K562 (cell line): Measurements from ENCODE around the gene RPLP2. TPM values are rescaled to one million over a fixed set of nuclear protein-coding genes. Genes with fewer than 3 reads are reported as not detected.

Experiments used
- CHD4 ChIP-seq: fragments of 200-600 bp; sonication (generic); IDR thresholded peaks from 3 replicates; pipeline ENCODE4 v1.6.1; 2012; ENCODE audit warnings: low read depth, mild to moderate bottlenecking, mixed read lengths, low read length, inconsistent platforms; ENCODE audit not compliant: insufficient read depth, insufficient replicate concordance, poor library complexity, severe bottlenecking
- DACH1 ChIP-seq: fragments of 450-650 bp; IDR thresholded peaks from 2 replicates; pipeline ENCODE4 v1.6.1; 2018; ENCODE audit not compliant: partially characterized antibody
- DDX20 ChIP-seq: fragments of 450-650 bp; IDR thresholded peaks from 2 replicates; pipeline ENCODE4 v1.6.1; 2016; ENCODE audit warnings: missing genetic modification characterization, low read depth, mild to moderate bottlenecking, missing compliant biosample characterization, moderate library complexity
- HDAC8 ChIP-seq: fragments of 450-650 bp; IDR thresholded peaks from 2 replicates; pipeline ENCODE4 v1.6.1; 2016; ENCODE audit warnings: mild to moderate bottlenecking, missing genetic modification characterization, moderate library complexity, missing compliant biosample characterization
- MTA2 ChIP-seq: fragments of 450-650 bp; IDR thresholded peaks from 2 replicates; pipeline ENCODE4 v1.6.1; 2016; ENCODE audit warnings: low read depth
- NUFIP1 ChIP-seq: fragments of 450-650 bp; IDR thresholded peaks from 2 replicates; pipeline ENCODE4 v1.6.1; 2018; ENCODE audit not compliant: partially characterized antibody
- POLR2G ChIP-seq: fragments of 200-400 bp; formaldehyde crosslinking; IDR thresholded peaks from 2 replicates; pipeline ENCODE4 v1.6.1; 2017; ENCODE audit warnings: low read depth, mild to moderate bottlenecking, antibody characterized with exemption, low read length, moderate library complexity
- SLC30A9 ChIP-seq: fragments of 250-450 bp; sonication (Bioruptor Pico); IDR thresholded peaks from 2 replicates; pipeline ENCODE4 v1.8.0; 2022; ENCODE audit warnings: mild to moderate bottlenecking, moderate library complexity
- TFAP4 ChIP-seq: sonication (generic); formaldehyde crosslinking; IDR thresholded peaks from 2 replicates; pipeline ENCODE4 v1.8.0; 2022; ENCODE audit warnings: missing genetic modification reagents, mild to moderate bottlenecking, moderate library complexity, borderline replicate concordance
- ZBTB1 ChIP-seq: sonication (generic); formaldehyde crosslinking; IDR thresholded peaks from 2 replicates; pipeline ENCODE4 v1.8.1; 2023; ENCODE audit warnings: missing genetic modification reagents, low read depth, mild to moderate bottlenecking, borderline replicate concordance
- ZFX ChIP-seq: sonication (generic); formaldehyde crosslinking; IDR thresholded peaks from 2 replicates; pipeline ENCODE4 v1.8.0; 2022; ENCODE audit warnings: mild to moderate bottlenecking, missing genetic modification reagents, moderate library complexity
- ZNF347 ChIP-seq: fragments of 450-650 bp; formaldehyde crosslinking; IDR thresholded peaks from 2 replicates; pipeline ENCODE4 v1.4.0; 2020; ENCODE audit warnings: low read depth, mild to moderate bottlenecking, moderate library complexity
- ZNF445 ChIP-seq: fragments of 250-450 bp; sonication (Bioruptor Pico); IDR thresholded peaks from 2 replicates; pipeline ENCODE4 v1.4.0; 2020; ENCODE audit warnings: low read depth, mild to moderate bottlenecking, moderate library complexity
- ZZZ3 ChIP-seq: fragments of 450-650 bp; IDR thresholded peaks from 2 replicates; pipeline ENCODE4 v1.6.1; 2016; ENCODE audit warnings: antibody characterized with exemption, mild to moderate bottlenecking, moderate library complexity
- polyA plus RNA-seq, 8 experiments: library from polyadenylated mRNA; depleted of rRNA in 4 of 8; stranded (reverse) in 5 of 8; unstranded in 3 of 8; fragments of >200 nt; fragmentation: Nextera tagmentation in 2 of 8; fragmentation: Illumina TruSeq in 1 of 8; extraction: Ambion mirVana in 2 of 8; extraction: Trizol in 1 of 8; gene quantifications; 2 replicates each; pipeline versions ENCODE4 v1.2.1 to v1.2.3, GENCODE V29; 2011 to 2014; ENCODE audit warnings: inconsistent platforms in 1 of 8, missing spikeins in 1 of 8
- total RNA-seq, 7 experiments: library from RNA; depleted of rRNA in 6 of 7; stranded (reverse); fragments of >200 nt in 6 of 7; fragmentation: Illumina TruSeq in 2 of 7; extraction: Trizol in 2 of 7; gene quantifications; 2 replicates each; pipeline versions ENCODE4 v1.2.1 to v1.2.3, GENCODE V29; 2011 to 2021; ENCODE audit warnings: low replicate concordance in 1 of 7
- TF ChIP-seq, protein P1 (sequence below): fragments of 200-600 bp; sonication (generic); IDR thresholded peaks from one replicate; pipeline ENCODE4 v1.6.1; 2012; ENCODE audit warnings: mild to moderate bottlenecking, low read depth, low read length, inconsistent platforms

The RPLP2 gene
- total and polyA plus RNA-seq, 9 of the 15 experiments (the other 6 are each of a cell fraction or from before 2014, with no cell fraction given): 528 to 3,807 (median 1,633) TPM

GRCh38 chr11:795634-796564, 13.9 kb upstream of the RPLP2 start (continued):
- TF ChIP-seq CHD4 (no peak), ZNF445 (no peak), DDX20 (no peak), NUFIP1 (no peak), ZZZ3 (no peak), HDAC8 (tag) (no peak), ZBTB1 (CRISPR knock-in tag) (no peak), POLR2G (peak; percentile 47; the same call in 1 of the 2 replicates), DACH1 (peak; percentile 23), MTA2 (no peak), ZFX (0 out of 2 replicates have a peak, but pooled peaks have one; percentile 1), SLC30A9 (CRISPR knock-in tag) (no peak), ZNF347 (no peak), TFAP4 (CRISPR knock-in tag) (peak; percentile 77; the same call in 1 of the 2 replicates)
- TF ChIP-seq, protein P1, sequence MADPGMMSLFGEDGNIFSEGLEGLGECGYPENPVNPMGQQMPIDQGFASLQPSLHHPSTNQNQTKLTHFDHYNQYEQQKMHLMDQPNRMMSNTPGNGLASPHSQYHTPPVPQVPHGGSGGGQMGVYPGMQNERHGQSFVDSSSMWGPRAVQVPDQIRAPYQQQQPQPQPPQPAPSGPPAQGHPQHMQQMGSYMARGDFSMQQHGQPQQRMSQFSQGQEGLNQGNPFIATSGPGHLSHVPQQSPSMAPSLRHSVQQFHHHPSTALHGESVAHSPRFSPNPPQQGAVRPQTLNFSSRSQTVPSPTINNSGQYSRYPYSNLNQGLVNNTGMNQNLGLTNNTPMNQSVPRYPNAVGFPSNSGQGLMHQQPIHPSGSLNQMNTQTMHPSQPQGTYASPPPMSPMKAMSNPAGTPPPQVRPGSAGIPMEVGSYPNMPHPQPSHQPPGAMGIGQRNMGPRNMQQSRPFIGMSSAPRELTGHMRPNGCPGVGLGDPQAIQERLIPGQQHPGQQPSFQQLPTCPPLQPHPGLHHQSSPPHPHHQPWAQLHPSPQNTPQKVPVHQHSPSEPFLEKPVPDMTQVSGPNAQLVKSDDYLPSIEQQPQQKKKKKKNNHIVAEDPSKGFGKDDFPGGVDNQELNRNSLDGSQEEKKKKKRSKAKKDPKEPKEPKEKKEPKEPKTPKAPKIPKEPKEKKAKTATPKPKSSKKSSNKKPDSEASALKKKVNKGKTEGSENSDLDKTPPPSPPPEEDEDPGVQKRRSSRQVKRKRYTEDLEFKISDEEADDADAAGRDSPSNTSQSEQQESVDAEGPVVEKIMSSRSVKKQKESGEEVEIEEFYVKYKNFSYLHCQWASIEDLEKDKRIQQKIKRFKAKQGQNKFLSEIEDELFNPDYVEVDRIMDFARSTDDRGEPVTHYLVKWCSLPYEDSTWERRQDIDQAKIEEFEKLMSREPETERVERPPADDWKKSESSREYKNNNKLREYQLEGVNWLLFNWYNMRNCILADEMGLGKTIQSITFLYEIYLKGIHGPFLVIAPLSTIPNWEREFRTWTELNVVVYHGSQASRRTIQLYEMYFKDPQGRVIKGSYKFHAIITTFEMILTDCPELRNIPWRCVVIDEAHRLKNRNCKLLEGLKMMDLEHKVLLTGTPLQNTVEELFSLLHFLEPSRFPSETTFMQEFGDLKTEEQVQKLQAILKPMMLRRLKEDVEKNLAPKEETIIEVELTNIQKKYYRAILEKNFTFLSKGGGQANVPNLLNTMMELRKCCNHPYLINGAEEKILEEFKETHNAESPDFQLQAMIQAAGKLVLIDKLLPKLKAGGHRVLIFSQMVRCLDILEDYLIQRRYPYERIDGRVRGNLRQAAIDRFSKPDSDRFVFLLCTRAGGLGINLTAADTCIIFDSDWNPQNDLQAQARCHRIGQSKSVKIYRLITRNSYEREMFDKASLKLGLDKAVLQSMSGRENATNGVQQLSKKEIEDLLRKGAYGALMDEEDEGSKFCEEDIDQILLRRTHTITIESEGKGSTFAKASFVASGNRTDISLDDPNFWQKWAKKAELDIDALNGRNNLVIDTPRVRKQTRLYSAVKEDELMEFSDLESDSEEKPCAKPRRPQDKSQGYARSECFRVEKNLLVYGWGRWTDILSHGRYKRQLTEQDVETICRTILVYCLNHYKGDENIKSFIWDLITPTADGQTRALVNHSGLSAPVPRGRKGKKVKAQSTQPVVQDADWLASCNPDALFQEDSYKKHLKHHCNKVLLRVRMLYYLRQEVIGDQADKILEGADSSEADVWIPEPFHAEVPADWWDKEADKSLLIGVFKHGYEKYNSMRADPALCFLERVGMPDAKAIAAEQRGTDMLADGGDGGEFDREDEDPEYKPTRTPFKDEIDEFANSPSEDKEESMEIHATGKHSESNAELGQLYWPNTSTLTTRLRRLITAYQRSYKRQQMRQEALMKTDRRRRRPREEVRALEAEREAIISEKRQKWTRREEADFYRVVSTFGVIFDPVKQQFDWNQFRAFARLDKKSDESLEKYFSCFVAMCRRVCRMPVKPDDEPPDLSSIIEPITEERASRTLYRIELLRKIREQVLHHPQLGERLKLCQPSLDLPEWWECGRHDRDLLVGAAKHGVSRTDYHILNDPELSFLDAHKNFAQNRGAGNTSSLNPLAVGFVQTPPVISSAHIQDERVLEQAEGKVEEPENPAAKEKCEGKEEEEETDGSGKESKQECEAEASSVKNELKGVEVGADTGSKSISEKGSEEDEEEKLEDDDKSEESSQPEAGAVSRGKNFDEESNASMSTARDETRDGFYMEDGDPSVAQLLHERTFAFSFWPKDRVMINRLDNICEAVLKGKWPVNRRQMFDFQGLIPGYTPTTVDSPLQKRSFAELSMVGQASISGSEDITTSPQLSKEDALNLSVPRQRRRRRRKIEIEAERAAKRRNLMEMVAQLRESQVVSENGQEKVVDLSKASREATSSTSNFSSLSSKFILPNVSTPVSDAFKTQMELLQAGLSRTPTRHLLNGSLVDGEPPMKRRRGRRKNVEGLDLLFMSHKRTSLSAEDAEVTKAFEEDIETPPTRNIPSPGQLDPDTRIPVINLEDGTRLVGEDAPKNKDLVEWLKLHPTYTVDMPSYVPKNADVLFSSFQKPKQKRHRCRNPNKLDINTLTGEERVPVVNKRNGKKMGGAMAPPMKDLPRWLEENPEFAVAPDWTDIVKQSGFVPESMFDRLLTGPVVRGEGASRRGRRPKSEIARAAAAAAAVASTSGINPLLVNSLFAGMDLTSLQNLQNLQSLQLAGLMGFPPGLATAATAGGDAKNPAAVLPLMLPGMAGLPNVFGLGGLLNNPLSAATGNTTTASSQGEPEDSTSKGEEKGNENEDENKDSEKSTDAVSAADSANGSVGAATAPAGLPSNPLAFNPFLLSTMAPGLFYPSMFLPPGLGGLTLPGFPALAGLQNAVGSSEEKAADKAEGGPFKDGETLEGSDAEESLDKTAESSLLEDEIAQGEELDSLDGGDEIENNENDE: no peak
